HG02678 (cell line): ENCODE measurements around the gene BARX1.
"Not testable (repeated sequence)": the region's sequence is repeated elsewhere in the genome, so short reads cannot be mapped to it uniquely, and the experiment has no call there.

Source experiments
- ATAC-seq: cut with Tn5 transposase; IDR thresholded peaks from one replicate; pipeline ENCODE4 v1.9.1; 2021; ENCODE audit warnings: mild to moderate bottlenecking, moderate library complexity; ENCODE audit not compliant: unreplicated experiment

BARX1 gene

GRCh38 chr9:93952784-93953495 is 2.2 kb downstream of the BARX1 start:
- ATAC-seq = no peak

- no peak for ATAC-seq
Measured at GRCh38 chr9:93952119-93952783, 2.9 kb downstream of the BARX1 start.

GRCh38 chr9:93951655-93952118 is 3.5 kb downstream of the BARX1 start:
- ATAC-seq = no peak

- no peak for ATAC-seq
Measured at GRCh38 chr9:93950619-93951601, 4.2 kb downstream of the BARX1 start.

- no peak for ATAC-seq
Measured at GRCh38 chr9:93949694-93950449, 5.3 kb downstream of the BARX1 start.

GRCh38 chr9:93949073-93949693 is 6.0 kb downstream of the BARX1 start:
- ATAC-seq = no peak

- ATAC-seq = no peak
Measured at GRCh38 chr9:93948441-93949072, 6.6 kb downstream of the BARX1 start.

GRCh38 chr9:93947409-93948070 is 7.6 kb downstream of the BARX1 start:
- no peak for ATAC-seq

- ATAC-seq = no peak
Measured at GRCh38 chr9:93946338-93946712, 8.8 kb downstream of the BARX1 start.

GRCh38 chr9:93945400-93946337 is 9.5 kb downstream of the BARX1 start:
- ATAC-seq = no peak

- no peak for ATAC-seq
Measured at GRCh38 chr9:93944011-93944410, 11.1 kb downstream of the BARX1 start.

GRCh38 chr9:93942161-93942560 is 13.0 kb downstream of the BARX1 start:
- ATAC-seq = no peak

GRCh38 chr9:93941493-93941892 is 13.7 kb downstream of the BARX1 start:
- ATAC-seq = no peak

GRCh38 chr9:93940951-93941350 is 14.2 kb downstream of the BARX1 start:
- no peak for ATAC-seq

- ATAC-seq = not testable (repeated sequence)
Measured at GRCh38 chr9:93939589-93939988, 15.6 kb downstream of the BARX1 start.

- ATAC-seq = no peak
Measured at GRCh38 chr9:93937193-93937592, 18.0 kb downstream of the BARX1 start.

- no peak for ATAC-seq
Measured at GRCh38 chr9:93931905-93932304, 23.2 kb downstream of the BARX1 start.

- no peak for ATAC-seq
Measured at GRCh38 chr9:93930070-93930469, 25.1 kb downstream of the BARX1 start.
